HG03442 (cell line): ENCODE results near the gene RARB.

Experiments
- ATAC-seq: cut with Tn5 transposase; IDR thresholded peaks from one replicate; pipeline ENCODE4 v1.9.1; 2021; ENCODE audit warnings: mild to moderate bottlenecking, moderate library complexity; ENCODE audit not compliant: unreplicated experiment

The RARB gene

DNA sequence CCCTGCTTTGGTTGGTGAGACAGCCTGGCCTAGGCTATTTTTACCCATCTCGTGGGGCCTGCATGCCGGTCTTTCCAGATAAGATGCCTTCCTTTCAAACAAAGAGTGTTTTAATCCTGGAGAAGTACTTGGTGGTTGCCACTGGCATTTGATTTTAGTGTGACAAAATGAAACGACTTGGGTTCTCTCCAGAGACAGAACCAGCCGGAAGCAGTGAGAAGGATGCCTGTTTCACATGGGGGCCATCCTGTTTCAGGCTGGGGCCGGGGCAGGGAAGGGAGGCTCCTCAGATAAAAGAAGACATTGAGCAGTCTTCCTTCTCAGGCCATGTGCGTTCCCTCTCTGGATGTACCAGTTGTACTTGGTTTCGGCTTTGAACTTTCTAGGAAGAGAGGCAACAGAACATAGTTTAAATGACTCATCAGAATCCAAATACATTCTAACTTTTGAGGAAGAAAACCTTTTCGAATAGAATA is 161.8 kb downstream of the RARB start:
- ATAC-seq = no peak

- ATAC-seq = peak; percentile 41
Observed at GRCh38 chr3:25592510-25592968, 164.5 kb downstream of the RARB start.

DNA sequence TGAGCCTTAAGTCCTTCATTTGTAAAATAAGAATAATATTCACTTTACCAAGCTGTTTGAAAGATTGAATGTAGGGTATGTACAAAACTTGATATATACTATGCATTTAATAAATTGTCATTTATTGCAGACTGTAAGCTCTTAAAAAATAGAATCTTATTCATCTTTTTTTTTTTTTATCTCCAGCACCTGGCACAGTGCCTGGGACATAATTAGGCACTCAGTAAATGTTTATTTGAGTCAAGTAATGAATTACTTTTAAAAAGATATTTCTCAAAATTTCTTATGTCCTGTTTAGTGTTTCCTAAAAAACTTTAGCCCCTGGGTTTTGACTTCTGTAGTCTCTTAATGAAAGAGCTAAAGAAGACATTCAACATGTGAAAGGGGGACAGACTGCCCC is 164.9 kb downstream of the RARB start:
- ATAC-seq = no peak

DNA sequence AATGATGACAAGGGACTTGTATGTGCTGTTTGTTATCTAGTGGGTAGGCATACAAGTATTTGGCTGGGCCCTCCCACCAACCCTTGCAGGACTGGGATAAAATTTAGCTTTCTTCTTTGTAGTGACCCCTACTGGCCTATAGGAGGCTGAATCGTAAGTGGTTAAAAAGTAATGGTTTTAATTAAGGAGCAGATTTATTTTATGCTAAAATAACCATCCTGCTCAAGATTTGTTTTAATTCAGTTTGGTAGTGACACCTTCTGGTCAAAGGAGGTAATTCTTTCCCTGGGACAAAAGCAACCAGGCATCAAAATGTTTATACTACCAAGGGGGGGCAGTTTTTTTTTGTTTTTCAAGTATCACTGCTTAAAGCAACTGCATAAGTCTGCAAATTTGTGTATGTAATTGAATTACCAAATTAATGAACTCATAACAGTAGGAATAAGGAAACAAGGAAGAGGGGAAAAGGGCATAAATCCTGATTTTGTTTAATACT is 166.0 kb downstream of the RARB start:
- no peak for ATAC-seq

DNA sequence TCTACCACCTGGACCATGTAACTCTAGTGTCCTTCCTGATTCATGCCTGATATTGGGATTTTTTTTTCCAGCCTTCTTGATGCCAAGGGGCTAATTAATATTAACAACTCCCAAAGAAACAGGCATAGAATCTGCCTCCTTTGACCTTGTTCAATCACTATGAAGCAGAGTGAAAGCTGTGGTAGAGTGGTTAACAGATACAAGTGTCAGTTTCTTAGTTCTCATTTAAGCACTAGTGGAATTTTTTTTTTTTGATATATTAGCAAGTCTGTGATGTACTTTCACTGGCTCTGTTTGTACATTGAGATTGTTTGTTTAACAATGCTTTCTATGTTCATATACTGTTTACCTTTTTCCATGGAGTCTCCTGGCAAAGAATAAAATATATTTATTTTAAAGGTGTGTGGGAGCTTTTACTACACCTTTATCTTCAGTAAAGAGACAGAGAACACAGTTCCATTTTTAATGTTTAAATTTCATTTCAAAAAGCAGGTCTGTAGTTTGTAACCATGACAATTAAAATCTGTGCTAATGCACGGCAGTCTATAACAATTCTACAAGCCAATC is 169.6 kb downstream of the RARB start:
- ATAC-seq = no peak

GRCh38 chr3:25603703-25604102 is 175.6 kb downstream of the RARB start:
- ATAC-seq = no peak

DNA sequence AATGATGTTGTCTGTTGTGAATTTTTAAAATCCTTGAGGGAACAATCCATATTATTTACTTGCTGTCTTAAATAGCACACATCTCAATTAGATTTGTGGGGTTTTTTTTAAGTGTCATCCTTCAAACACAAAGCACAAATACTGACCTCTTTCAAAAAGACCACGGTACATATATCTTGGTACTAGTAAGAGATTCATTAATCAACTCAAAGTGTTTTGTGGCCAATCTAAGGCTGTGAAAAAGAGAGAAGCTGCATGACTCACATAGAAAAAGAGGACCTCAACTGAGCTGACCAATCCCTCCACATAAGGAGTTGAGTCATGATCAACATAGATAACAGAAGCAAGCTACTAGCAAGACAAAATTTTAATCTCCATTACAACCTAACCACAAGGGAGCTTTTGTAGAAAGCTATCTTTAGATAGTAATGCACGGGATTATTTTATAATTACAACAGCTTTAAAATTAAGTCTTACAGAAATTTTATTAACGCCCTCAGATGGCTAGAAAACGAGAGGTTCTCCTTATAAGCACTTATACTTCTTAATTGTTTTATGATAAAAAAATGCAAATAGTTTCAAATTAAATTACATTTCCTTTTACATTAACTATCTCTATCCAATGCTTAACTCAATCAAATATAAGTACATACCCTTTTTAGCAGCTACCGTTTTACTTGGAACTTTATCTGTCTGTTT is 176.2 kb downstream of the RARB start:
- ATAC-seq = peak; percentile 63

- no peak for ATAC-seq
Observed at GRCh38 chr3:25610167-25610566, 182.1 kb downstream of the RARB start.

DNA sequence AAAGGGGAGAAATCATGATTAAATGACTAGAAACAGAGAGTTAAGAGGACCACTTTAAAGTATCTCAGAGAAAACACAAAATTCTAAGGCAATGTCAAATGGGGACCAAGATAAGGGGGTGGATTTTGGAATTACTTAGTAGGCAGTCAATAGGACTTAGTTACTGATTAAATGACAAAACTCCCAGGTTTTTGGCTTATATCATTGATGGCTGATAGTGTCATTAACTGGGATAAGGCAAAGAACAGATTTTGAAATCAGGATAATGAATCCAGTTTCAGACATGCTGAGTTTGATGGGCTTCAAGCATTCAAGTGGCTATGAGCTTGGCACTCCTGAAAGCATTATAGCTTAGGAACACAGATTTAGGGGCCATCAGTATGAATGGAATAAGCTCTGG is 182.7 kb downstream of the RARB start:
- no peak for ATAC-seq

GRCh38 chr3:25611193-25611592 is 183.1 kb downstream of the RARB start:
- ATAC-seq = no peak

GRCh38 chr3:25618028-25618427 is 190.0 kb downstream of the RARB start:
- no peak for ATAC-seq

DNA sequence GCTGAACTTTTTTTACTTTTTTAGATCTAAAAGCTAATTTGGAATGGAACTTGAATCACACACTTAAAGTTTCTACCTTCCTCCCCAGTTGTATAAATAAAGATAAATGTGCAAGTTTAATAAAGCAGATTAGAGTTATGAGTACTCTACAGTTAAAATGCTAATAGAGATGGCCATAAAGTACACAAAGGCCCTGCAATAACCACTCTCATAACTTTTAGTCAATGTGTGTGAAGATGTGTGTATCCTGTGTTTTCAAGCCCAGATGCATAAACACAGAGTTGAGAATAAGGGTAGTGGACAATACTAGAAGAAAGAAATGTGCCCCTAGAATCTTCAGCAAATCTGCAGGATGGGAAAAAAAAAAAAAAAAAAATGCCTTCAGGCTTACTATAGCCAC is 191.3 kb downstream of the RARB start:
- ATAC-seq = no peak

DNA sequence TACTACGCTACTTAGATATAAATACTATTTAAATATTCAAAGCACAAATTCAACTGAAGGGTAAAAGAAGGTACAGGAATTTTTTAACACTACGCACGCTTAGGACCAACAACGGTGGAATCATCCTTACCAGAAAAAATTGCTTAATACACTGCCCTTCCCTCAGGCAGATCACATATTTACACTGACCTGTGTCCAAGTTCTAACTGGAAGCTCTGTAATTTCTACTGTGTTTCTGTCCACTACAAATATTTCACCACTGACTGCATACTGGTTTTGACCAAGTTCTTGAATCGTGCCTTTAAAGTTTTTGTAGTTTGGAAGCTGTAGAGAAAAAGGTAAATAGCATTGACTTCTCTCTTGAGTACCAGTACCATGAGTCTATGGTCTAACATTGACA is 192.4 kb downstream of the RARB start:
- no peak for ATAC-seq

GRCh38 chr3:25621087-25621486 is 193.0 kb downstream of the RARB start:
- ATAC-seq = no peak

DNA sequence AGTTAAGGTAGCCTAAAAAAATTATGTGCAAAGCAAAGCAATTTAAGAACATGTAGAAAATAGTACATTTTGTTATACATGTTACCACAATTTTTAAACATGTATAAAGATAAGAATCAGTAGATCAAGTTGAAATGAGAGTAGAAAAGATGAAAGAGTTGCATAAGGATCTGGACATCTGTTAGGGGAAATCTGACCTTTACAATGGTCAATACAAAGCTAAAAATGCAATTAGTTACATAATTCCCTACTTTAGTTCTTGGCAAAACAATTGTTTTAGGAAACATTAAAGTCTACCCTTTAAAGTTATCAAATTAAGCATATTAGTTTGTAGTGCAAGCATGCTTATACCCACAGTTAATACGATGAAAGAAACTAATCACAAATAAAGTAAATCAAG is 203.9 kb downstream of the RARB start:
- no peak for ATAC-seq

DNA sequence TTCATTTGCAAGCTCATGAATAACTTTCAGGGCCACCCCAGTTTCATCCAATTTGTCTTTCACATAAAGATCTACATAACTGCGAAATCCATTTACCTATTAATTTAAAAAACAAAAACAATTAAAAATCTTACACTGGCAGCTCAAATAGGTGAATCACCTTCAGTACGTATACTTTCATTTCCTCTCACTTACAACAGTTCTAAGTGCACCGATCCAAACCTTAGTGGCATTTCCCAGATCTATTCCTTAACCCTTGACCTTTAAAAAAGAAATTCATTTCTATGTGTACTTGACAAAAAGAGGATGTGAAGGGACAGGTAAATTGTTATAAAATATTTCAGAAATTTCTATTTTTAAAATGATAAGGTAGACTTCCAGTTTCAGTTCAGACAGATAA is 205.9 kb downstream of the RARB start:
- ATAC-seq = no peak

GRCh38 chr3:25635038-25635437 is 207.0 kb downstream of the RARB start:
- ATAC-seq = no peak
